ENCODE measurements around the gene CAMK2A.

CAMK2A gene

DNA sequence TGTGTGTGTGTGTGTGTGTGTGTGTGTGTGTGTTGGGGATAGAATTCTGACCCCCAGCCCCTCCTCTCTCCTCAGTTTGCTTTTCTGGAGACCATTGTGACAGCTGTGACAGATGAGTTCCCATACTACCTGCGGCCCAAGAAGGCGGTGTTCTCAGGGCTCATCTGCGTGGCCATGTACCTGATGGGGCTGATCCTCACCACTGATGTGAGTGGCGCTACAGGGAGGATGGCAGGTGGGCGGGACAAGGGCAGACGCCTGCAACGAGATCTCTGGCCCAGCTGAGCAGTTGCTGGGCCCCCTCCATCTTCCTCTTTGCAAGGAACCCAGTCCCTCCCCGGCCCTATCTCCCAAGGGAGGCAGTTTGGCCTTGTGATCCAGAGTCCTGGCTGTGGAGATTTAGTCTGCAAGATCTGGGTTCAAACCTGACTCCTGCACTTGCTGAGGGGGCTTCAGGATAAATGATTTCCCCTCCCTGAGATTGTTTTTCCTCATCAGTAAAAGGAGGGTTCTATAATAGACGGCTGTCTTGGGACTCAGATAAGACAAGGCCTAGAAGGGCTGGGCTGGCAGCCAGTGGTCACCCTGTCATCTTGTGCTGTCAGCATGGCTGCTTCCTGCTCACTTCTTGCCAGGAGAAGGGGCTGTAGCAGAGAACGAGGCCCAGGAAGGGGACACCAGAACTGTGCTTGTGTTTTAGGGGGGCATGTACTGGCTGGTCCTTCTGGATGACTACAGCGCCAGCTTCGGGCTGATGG lies 85.6 kb downstream of the CAMK2A start:
- DNase-seq (ENCODE audit: low read depth), result no peak
- H3K4me3 ChIP-seq (ENCODE audit: low read depth, low read length), result no peak overlapping the region
- TF ChIP-seq, protein P1, sequence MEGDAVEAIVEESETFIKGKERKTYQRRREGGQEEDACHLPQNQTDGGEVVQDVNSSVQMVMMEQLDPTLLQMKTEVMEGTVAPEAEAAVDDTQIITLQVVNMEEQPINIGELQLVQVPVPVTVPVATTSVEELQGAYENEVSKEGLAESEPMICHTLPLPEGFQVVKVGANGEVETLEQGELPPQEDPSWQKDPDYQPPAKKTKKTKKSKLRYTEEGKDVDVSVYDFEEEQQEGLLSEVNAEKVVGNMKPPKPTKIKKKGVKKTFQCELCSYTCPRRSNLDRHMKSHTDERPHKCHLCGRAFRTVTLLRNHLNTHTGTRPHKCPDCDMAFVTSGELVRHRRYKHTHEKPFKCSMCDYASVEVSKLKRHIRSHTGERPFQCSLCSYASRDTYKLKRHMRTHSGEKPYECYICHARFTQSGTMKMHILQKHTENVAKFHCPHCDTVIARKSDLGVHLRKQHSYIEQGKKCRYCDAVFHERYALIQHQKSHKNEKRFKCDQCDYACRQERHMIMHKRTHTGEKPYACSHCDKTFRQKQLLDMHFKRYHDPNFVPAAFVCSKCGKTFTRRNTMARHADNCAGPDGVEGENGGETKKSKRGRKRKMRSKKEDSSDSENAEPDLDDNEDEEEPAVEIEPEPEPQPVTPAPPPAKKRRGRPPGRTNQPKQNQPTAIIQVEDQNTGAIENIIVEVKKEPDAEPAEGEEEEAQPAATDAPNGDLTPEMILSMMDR (IDR thresholded peaks at IDR 0.05; ENCODE audit: insufficient read depth, low read depth, low read length, missing control alignments), result no peak

DNA sequence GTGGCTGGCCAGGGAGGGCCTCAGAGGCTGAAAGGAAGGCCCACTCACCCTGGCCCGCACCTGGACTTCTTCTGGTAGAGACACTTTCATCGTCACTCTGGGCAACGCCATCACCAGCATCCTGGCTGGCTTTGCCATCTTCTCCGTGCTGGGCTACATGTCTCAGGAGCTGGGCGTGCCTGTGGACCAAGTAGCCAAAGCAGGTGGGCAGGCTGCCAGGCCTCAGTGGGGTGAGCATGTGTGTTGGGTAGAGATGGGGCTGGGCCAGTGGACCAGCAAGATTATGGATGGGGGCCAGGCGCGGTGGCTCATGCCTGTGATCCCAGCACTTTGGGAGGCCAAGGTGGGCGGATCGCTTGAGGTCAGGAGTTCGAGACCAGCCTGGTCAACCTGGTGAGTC lies 87.1 kb downstream of the CAMK2A start:
- DNase-seq (ENCODE audit: low read depth), result no peak
- TF ChIP-seq, protein P1 (IDR thresholded peaks at IDR 0.05; ENCODE audit: insufficient read depth, low read depth, low read length, missing control alignments), result no peak

DNA sequence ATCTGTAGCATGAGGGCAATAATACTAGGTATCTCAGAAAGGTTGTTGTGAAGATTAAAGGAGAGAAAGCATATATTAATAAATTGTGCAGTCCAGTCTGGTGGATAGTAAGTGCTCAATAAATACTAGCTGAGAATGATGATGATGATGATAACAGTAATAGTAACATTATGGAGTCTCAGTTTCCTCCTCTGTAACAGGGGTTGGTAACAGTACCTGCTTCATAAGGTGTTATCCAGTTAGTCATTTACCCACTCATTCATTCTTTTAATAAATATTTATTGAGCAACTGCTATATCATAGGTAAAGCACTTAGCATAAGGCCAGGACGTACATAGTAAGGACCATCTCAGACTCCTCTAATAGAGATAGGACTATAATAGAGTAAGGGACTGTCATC lies 92.1 kb downstream of the CAMK2A start:
- DNase-seq (ENCODE audit: low read depth), result no peak
- TF ChIP-seq, protein P1 (IDR thresholded peaks at IDR 0.05; ENCODE audit: insufficient read depth, low read depth, low read length, missing control alignments), result no peak
- no peak overlapping the region for H3K4me3 ChIP-seq (ENCODE audit: low read depth, low read length)

More for the DNA sequence above, 87.1 kb downstream of the CAMK2A start:
- H3K4me3 ChIP-seq (ENCODE audit: low read depth, low read length), result no peak overlapping the region

DNA sequence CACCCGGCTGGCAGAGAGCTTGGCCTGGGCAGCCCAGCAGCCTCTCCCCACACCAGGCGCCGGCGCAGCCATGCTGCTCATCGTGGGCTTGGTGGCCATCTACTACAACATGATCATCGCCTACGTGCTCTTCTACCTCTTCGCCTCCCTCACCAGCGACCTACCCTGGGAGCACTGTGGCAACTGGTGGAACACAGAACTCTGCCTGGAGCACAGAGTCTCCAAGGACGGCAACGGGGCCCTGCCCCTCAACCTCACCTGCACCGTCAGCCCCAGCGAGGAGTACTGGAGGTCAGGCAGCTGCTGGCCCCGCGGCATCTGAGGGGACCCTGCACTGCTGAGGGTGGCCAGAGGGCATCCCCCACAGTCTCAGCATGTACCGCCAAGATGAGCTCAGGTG lies 92.6 kb downstream of the CAMK2A start:
- TF ChIP-seq, protein P1 (IDR thresholded peaks at IDR 0.05; ENCODE audit: insufficient read depth, low read depth, low read length, missing control alignments), result no peak
- no peak for DNase-seq (ENCODE audit: low read depth)
- no peak overlapping the region for H3K4me3 ChIP-seq (ENCODE audit: low read depth, low read length)

DNA sequence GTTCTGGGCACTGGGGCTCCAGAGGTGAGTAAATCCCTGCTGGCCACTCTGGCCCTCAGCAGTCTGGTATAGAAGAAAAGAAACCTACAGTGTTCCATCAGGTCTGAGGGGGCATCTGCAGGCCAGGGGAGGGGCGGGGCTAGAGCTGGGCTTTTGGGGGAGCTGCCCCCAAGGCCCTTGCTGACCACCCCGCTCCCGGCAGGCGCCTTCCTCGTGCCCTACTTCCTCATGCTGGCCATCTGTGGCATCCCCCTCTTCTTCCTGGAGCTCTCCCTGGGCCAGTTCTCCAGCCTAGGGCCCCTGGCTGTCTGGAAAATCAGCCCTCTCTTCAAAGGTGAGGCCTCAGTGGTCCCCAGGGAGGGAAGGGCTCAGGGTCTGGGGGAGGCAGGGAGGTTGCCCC lies 93.1 kb downstream of the CAMK2A start:
- H3K4me3 ChIP-seq (ENCODE audit: low read depth, low read length), result no peak overlapping the region
- TF ChIP-seq, protein P1 (IDR thresholded peaks at IDR 0.05; ENCODE audit: insufficient read depth, low read depth, low read length, missing control alignments), result no peak
- no peak for DNase-seq (ENCODE audit: low read depth)

DNA sequence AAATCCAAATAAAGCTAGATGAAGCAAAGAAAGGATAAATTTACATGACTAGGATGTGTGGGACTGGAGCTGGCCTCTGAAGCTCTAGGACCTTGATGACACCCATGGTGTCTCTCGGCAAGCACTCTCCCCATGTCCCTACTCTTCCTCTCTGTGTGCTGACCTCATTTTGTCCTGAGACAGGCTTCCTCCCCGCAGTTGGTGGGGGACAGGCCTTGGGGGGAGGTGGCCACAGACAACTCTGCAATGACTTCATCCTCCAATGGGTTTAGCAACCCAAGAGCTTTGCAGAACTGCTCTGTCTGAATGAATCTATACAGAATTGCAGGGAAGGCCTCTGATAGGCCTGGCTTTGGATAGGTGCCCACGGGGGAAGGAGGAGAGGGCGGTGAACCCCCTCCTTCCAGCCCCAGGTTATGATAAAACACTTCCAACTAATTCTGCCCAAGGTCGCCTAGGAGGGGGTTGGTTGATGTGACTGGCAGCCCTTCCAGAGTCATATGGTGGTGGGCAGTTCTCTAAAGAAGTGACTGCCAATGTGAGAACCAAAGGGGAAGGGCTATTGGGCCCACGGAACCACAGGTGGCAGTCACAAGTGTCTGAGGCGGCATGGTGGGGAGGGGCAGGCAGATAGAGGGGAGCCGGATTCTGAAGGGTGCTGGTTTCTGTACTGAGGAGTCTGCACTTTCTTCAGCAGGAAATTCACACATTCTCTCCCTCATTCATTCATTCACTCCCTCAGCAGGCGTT lies 93.7 kb downstream of the CAMK2A start:
- TF ChIP-seq, protein P1 (IDR thresholded peaks at IDR 0.05; ENCODE audit: insufficient read depth, low read depth, low read length, missing control alignments), result no peak
- no peak overlapping the region for H3K4me3 ChIP-seq (ENCODE audit: low read depth, low read length)
- no peak for DNase-seq (ENCODE audit: low read depth)
